Right lobe of liver (tissue), 4 donors: Measurements from ENCODE around the gene NDUFAF5.

ENCODE experiments used
- POLR2A ChIP-seq: fragments of 450-650 bp; IDR thresholded peaks from one replicate; pipeline ENCODE4 v1.6.1; 2017; ENCODE audit warnings: antibody characterized with exemption, mild to moderate bottlenecking
- TF ChIP-seq, protein P1 (sequence below), 4 donors: fragments of 200-600 bp in 3 of 4; fragments of 450-650 bp in 1 of 4; IDR thresholded peaks; one replicate each; pipeline versions ENCODE4 v1.5.1 to v1.8.0; 2016 to 2022; ENCODE audit warnings: antibody characterized with exemption in 4 of 4, mild to moderate bottlenecking in 2 of 4
- donor health status: DM: no; HTN: no; CAD: no.
- donor health status: DM: no; HTN: no; CAD: no.
- donor health status: DM: no; HTN: yes; CAD: no.

DNA sequence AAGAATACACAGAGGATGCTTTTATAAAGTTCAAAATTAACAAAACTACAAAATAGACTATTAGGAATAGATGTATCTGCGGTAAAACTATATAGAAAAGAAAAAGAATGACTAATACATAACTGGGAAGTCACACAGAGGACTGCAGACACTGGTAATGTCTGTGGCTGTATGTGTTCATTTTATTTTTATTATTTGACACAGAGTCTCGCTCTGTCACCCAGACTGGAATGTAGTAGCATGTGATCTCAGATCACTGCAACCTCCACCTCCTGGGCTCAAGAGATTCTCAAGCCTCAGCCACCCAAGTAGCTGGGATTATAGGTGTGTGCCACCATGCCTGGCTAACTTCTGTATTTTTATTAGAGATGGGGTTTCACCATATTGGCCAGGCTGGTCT, 39.0 kb upstream of the NDUFAF5 start:
- TF ChIP-seq, protein P1, sequence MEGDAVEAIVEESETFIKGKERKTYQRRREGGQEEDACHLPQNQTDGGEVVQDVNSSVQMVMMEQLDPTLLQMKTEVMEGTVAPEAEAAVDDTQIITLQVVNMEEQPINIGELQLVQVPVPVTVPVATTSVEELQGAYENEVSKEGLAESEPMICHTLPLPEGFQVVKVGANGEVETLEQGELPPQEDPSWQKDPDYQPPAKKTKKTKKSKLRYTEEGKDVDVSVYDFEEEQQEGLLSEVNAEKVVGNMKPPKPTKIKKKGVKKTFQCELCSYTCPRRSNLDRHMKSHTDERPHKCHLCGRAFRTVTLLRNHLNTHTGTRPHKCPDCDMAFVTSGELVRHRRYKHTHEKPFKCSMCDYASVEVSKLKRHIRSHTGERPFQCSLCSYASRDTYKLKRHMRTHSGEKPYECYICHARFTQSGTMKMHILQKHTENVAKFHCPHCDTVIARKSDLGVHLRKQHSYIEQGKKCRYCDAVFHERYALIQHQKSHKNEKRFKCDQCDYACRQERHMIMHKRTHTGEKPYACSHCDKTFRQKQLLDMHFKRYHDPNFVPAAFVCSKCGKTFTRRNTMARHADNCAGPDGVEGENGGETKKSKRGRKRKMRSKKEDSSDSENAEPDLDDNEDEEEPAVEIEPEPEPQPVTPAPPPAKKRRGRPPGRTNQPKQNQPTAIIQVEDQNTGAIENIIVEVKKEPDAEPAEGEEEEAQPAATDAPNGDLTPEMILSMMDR (IDR thresholded peaks at IDR 0.05): no peak
- no peak for TF ChIP-seq POLR2A
